Esophagus muscularis mucosa (tissue), 4 donors: ENCODE data around the gene ALDH6A1. TPM values are rescaled to one million over a fixed set of nuclear protein-coding genes. Genes with fewer than 3 reads are reported as not detected.
A peak's percentile ranks its signal among the peaks of the same experiment; 100 is the strongest.
"Not testable (repeated sequence)": the region's sequence is repeated elsewhere in the genome, so short reads cannot be mapped to it uniquely, and the experiment has no call there.

Experiments
- DNase-seq: peaks from one replicate; pipeline ENCODE4 v3.0.0-alpha.2; 2017; ENCODE audit errors: extremely low spot score
- H3K27ac ChIP-seq, 4 donors: fragments of 200-600 bp; sonication (generic); replicated peaks in 1 of 4; 1 replicate in 3 of 4; 2 replicates in 1 of 4; pipeline ENCODE4 v1.5.1; 2016 to 2019; ENCODE audit warnings: mild to moderate bottlenecking in 1 of 4
- H3K27me3 ChIP-seq, 4 donors: fragments of 200-600 bp; sonication (generic); one replicate each; pipeline versions ENCODE4 v1.5.1 to v1.6.0; 2016 to 2019
- H3K36me3 ChIP-seq, 4 donors: fragments of 200-600 bp; sonication (generic); one replicate each; pipeline ENCODE4 v1.5.1; 2016 to 2019
- H3K4me1 ChIP-seq, 4 donors: fragments of 200-600 bp; sonication (generic); one replicate each; pipeline ENCODE4 v1.5.1; 2016 to 2019
- H3K4me3 ChIP-seq, 4 donors: fragments of 200-600 bp; sonication (generic); 1 replicate in 2 of 4; 2 replicates in 2 of 4; pipeline ENCODE4 v1.5.1; 2016 to 2019; ENCODE audit warnings: mild to moderate bottlenecking in 4 of 4, moderate library complexity in 1 of 4
- H3K9me3 ChIP-seq, 4 donors: fragments of 200-600 bp; sonication (generic); 1 replicate in 3 of 4; 2 replicates in 1 of 4; pipeline ENCODE4 v1.5.1; 2016 to 2019
- EP300 ChIP-seq: sonication (generic); formaldehyde crosslinking; IDR thresholded peaks from one replicate; pipeline ENCODE4 v1.6.1; 2017; ENCODE audit warnings: antibody characterized with exemption
- POLR2A ChIP-seq: fragments of 450-650 bp; IDR thresholded peaks from one replicate; pipeline ENCODE4 v1.6.1; 2017; ENCODE audit warnings: antibody characterized with exemption, moderate library complexity, mild to moderate bottlenecking, low read depth
- POLR2AphosphoS5 ChIP-seq, 2 donors: sonication (generic); formaldehyde crosslinking; IDR thresholded peaks; one replicate each; pipeline ENCODE4 v1.6.1; 2017; ENCODE audit warnings: antibody characterized with exemption in 2 of 2
- WGBS: methylation state at CpG from one replicate; pipeline ENCODE4 v1.1.5; 2018; 5-methylcytosine and 5-hydroxymethylcytosine counted together
- intact Hi-C: fragments of 100-400 bp; cut with DNase I; formaldehyde crosslinking; loops from one replicate; pipeline ENCODE4 v1.15.1; 2023
- total RNA-seq, 4 donors: library from RNA; depleted of rRNA; stranded (reverse); fragments of >200 nt; gene quantifications; one replicate each; pipeline versions ENCODE4 v1.1.0 to v1.2.1, GENCODE V29; 2016
- TF ChIP-seq, protein P1 (sequence below), 3 experiments: fragments of 200-600 bp in 2 of 3; fragments of 450-650 bp in 1 of 3; sonication (generic) in 2 of 3; IDR thresholded peaks; one replicate each; pipeline ENCODE4 v1.5.1; 2017 to 2019; ENCODE audit warnings: antibody characterized with exemption in 3 of 3, mild to moderate bottlenecking in 2 of 3, moderate library complexity in 1 of 3

ALDH6A1 gene
- total RNA-seq, 4 donors from 2014 or later, result 39.6 to 81.8 (median 62.1) TPM

GRCh38 chr14:74111395-74112216 is 27.4 kb upstream of the ALDH6A1 start:
- not testable (repeated sequence) for H3K27ac ChIP-seq, H3K9me3 ChIP-seq, H3K27me3 ChIP-seq, DNase-seq, H3K4me3 ChIP-seq, H3K4me1 ChIP-seq
- intact Hi-C loops, result loop anchor here (5.0 kb wide), 1 partner anchor 141 kb away; no protein-coding TSS in a partner anchor
- H3K36me3 ChIP-seq, result peaks cover 0 to 67% (median 19%) of the 10 kb centered on the region in 4 donors
- 92% methylated on average over 13 of the region's 13 CpGs for WGBS
- TF ChIP-seq, protein P1, sequence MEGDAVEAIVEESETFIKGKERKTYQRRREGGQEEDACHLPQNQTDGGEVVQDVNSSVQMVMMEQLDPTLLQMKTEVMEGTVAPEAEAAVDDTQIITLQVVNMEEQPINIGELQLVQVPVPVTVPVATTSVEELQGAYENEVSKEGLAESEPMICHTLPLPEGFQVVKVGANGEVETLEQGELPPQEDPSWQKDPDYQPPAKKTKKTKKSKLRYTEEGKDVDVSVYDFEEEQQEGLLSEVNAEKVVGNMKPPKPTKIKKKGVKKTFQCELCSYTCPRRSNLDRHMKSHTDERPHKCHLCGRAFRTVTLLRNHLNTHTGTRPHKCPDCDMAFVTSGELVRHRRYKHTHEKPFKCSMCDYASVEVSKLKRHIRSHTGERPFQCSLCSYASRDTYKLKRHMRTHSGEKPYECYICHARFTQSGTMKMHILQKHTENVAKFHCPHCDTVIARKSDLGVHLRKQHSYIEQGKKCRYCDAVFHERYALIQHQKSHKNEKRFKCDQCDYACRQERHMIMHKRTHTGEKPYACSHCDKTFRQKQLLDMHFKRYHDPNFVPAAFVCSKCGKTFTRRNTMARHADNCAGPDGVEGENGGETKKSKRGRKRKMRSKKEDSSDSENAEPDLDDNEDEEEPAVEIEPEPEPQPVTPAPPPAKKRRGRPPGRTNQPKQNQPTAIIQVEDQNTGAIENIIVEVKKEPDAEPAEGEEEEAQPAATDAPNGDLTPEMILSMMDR (IDR thresholded peaks at IDR 0.05), result peak; percentile 43 to 56 (median 45)

DNA sequence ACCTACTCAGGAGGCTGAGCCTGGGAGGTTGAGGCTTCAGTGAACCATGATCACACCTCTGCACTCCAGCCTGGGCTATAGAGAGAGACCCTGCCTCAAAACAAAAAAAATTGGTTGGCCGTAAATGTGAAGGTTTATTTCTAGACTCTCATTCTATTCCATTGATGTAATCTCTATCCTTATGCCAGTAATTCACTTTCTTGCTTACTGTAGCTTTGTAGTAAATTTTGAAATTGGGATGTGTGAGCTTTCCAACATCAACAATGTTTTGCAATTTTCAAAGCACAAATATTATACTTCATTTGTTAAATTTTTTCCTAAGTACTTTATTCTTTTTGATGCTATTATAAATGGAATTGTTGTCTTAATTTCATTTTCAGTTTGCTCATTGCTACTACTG is 25.1 kb upstream of the ALDH6A1 start:
- H3K36me3 ChIP-seq, result peaks cover 0 to 69% (median 22%) of the 10 kb centered on the region in 4 donors
- 79% methylated on average over 1 of the region's 1 CpG for WGBS
- intact Hi-C loops, result no loop called here
- TF ChIP-seq EP300 (no peak), POLR2A (no peak), POLR2AphosphoS5 (IDR thresholded peaks at IDR 0.05) (no peak)
- TF ChIP-seq, protein P1 (IDR thresholded peaks at IDR 0.05), result no peak
- no peaks in the 10 kb centered on the region for H3K9me3 ChIP-seq
- no peak overlapping the region for H3K27ac ChIP-seq
- H3K4me3 ChIP-seq, result no peak overlapping the region
- no peaks in the 10 kb centered on the region for H3K4me1 ChIP-seq
- H3K27me3 ChIP-seq, result no peaks in the 10 kb centered on the region
- DNase-seq, result no peak

GRCh38 chr14:74105381-74105780 is 21.1 kb upstream of the ALDH6A1 start:
- H3K27me3 ChIP-seq, result no peaks in the 10 kb centered on the region
- 91% methylated on average over 2 of the region's 2 CpGs for WGBS
- intact Hi-C loops, result no loop called here
- H3K4me1 ChIP-seq, result no peaks in the 10 kb centered on the region
- H3K36me3 ChIP-seq, result peaks cover 10 to 74% (median 32%) of the 10 kb centered on the region in 4 donors
- TF ChIP-seq EP300, result no peak
- no peak for TF ChIP-seq POLR2A
- TF ChIP-seq, protein P1 (IDR thresholded peaks at IDR 0.05), result no peak
- TF ChIP-seq POLR2AphosphoS5 (IDR thresholded peaks at IDR 0.05), result no peak
- no peak for DNase-seq
- H3K9me3 ChIP-seq, result no peaks in the 10 kb centered on the region
- no peak overlapping the region for H3K4me3 ChIP-seq
- H3K27ac ChIP-seq, result no peak overlapping the region

GRCh38 chr14:74089251-74090020 is 5.2 kb upstream of the ALDH6A1 start:
- H3K4me1 ChIP-seq, result peaks cover 9 to 15% (median 14%) of the 10 kb centered on the region in 4 donors
- intact Hi-C loops, result no loop called here

More at GRCh38 chr14:74089251-74090020, 5.2 kb upstream of the ALDH6A1 start:
- Histone ChIP-seq H3K9me3 (no peaks in the 10 kb centered on the region), H3K4me3 (no peak overlapping the region), H3K27me3 (no peaks in the 10 kb centered on the region), H3K36me3 (peaks cover 7 to 39% (median 18%) of the 10 kb centered on the region in 4 donors), H3K27ac (no peak overlapping the region)
- no peak for DNase-seq
- TF ChIP-seq POLR2A (no peak), EP300 (no peak), POLR2AphosphoS5 (IDR thresholded peaks at IDR 0.05) (no peak)
- TF ChIP-seq, protein P1 (IDR thresholded peaks at IDR 0.05), result no peak
- 92% methylated on average over 8 of the region's 8 CpGs for WGBS
